Activated CD4-positive, alpha-beta T cell treated with anti-CD3 and anti-CD28 coated beads, Interleukin-2, amount 10 ng/mL, durations not matched to agents 7 days and 5 days (primary cell): ENCODE measurements around the gene CECR2. TPM values are rescaled to one million over a fixed set of nuclear protein-coding genes. Genes with fewer than 3 reads are reported as not detected.

Source experiments
- CTCF ChIA-PET: fragments of 350-600 bp; sonication (Branson Sonifier 250); formaldehyde crosslinking; loops from one replicate; lab custom pipeline; 2021; ENCODE audit warnings: antibody characterized with exemption; lab: Charles Lee
- POLR2A ChIA-PET: fragments of 350-600 bp; sonication (Branson Sonifier 250); formaldehyde crosslinking; loops from one replicate; lab custom pipeline; 2021; ENCODE audit warnings: antibody characterized with exemption; lab: Charles Lee
- DNase-seq: peaks from one replicate; pipeline ENCODE4 v3.0.0-alpha.2; 2020
- H3K27ac Mint-ChIP-seq: one replicate; pipeline ENCODE4 v1.8.0; 2021; ENCODE audit warnings: mild to moderate bottlenecking, moderate library complexity, mixed read lengths
- H3K27me3 Mint-ChIP-seq: one replicate; pipeline ENCODE4 v1.8.0; 2021; ENCODE audit warnings: mixed read lengths
- H3K36me3 Mint-ChIP-seq: one replicate; pipeline ENCODE4 v1.8.0; 2021; ENCODE audit warnings: low read depth, mixed read lengths
- H3K4me1 Mint-ChIP-seq: one replicate; pipeline ENCODE4 v1.8.0; 2021; ENCODE audit warnings: mixed read lengths
- H3K4me3 Mint-ChIP-seq: one replicate; pipeline ENCODE4 v1.8.0; 2021; ENCODE audit warnings: mild to moderate bottlenecking, moderate library complexity, mixed read lengths
- H3K9me3 Mint-ChIP-seq: one replicate; pipeline ENCODE4 v1.8.0; 2021; ENCODE audit warnings: mixed read lengths
- total RNA-seq, 2 experiments: library from RNA; stranded (reverse); gene quantifications; one replicate each; pipeline ENCODE4 v1.2.3, GENCODE V29; 2021

CECR2 gene
- total RNA-seq, result under 1 TPM in 1 of 2 experiments, not detected in 1; 0.15 TPM

- Mint-ChIP-seq H3K27me3 (peaks cover 63% of the 10 kb centered on the region), H3K36me3 (peaks cover 2% of the 10 kb centered on the region), H3K27ac (peak within 1 kb of the TSS; percentile 33), H3K4me1 (peaks cover 26% of the 10 kb centered on the region), H3K9me3 (no peaks in the 10 kb centered on the region), H3K4me3 (peak within 1 kb of the TSS; percentile 60)
- peak; percentile 9 for DNase-seq
- ChIA-PET CTCF (no interaction called here), POLR2A (no interaction called here)
These were observed at the start of gene CECR2 for GRCh38 chr22:17369439-17370025. Gene CECR2, plus strand, starts transcription at chr22:17369460. Its CDS starts 324 bp downstream, at chr22:17369784.

GRCh38 chr22:17319546-17319945, 49.7 kb upstream of the CECR2 start:
- Mint-ChIP-seq H3K27ac (no peak overlapping the region), H3K4me3 (no peak overlapping the region), H3K36me3 (no peaks in the 10 kb centered on the region), H3K27me3 (peaks cover 5% of the 10 kb centered on the region), H3K4me1 (no peaks in the 10 kb centered on the region), H3K9me3 (peaks cover 2% of the 10 kb centered on the region)
- CTCF ChIA-PET, result interaction anchor here (0.9 to 3.0 kb wide), 5 partner anchors 12 to 147 kb away, joined by 3 to 14 read pairs (median 5); no protein-coding TSS in a partner anchor
- POLR2A ChIA-PET, result no interaction called here
- DNase-seq, result no peak

- ChIA-PET POLR2A (no interaction called here), CTCF (interaction anchor here (0.6 kb wide), 1 partner anchor 248 kb away, joined by 4 read pairs; no protein-coding TSS in a partner anchor)
- no peaks in the 10 kb centered on the region for H3K36me3 Mint-ChIP-seq
- H3K4me3 Mint-ChIP-seq, result no peak overlapping the region
- H3K27ac Mint-ChIP-seq, result no peak overlapping the region
- no peak for DNase-seq
- H3K27me3 Mint-ChIP-seq, result peaks cover 5% of the 10 kb centered on the region
- peaks cover 2% of the 10 kb centered on the region for H3K9me3 Mint-ChIP-seq
- H3K4me1 Mint-ChIP-seq, result no peaks in the 10 kb centered on the region
These were observed 46.7 kb upstream of the CECR2 start for GRCh38 chr22:17322511-17322910.

GRCh38 chr22:17331690-17332089, 37.6 kb upstream of the CECR2 start:
- POLR2A ChIA-PET, result no interaction called here
- H3K27me3 Mint-ChIP-seq, result no peaks in the 10 kb centered on the region
- no peaks in the 10 kb centered on the region for H3K4me1 Mint-ChIP-seq
- no peak overlapping the region for H3K27ac Mint-ChIP-seq
- H3K4me3 Mint-ChIP-seq, result no peak overlapping the region
- DNase-seq, result no peak
- H3K36me3 Mint-ChIP-seq, result no peaks in the 10 kb centered on the region
- no peaks in the 10 kb centered on the region for H3K9me3 Mint-ChIP-seq
- CTCF ChIA-PET, result no interaction called here

- Mint-ChIP-seq H3K4me1 (no peaks in the 10 kb centered on the region), H3K27ac (no peak overlapping the region), H3K36me3 (no peaks in the 10 kb centered on the region), H3K27me3 (no peaks in the 10 kb centered on the region), H3K9me3 (no peaks in the 10 kb centered on the region), H3K4me3 (no peak overlapping the region)
- no peak for DNase-seq
- ChIA-PET POLR2A (no interaction called here), CTCF (no interaction called here)
These were observed 37.0 kb upstream of the CECR2 start for GRCh38 chr22:17332109-17332800.

- DNase-seq, result no peak
- Mint-ChIP-seq H3K4me3 (no peak overlapping the region), H3K27ac (no peak overlapping the region), H3K9me3 (no peaks in the 10 kb centered on the region), H3K27me3 (peaks cover 7% of the 10 kb centered on the region), H3K36me3 (no peaks in the 10 kb centered on the region), H3K4me1 (no peaks in the 10 kb centered on the region)
- ChIA-PET POLR2A (no interaction called here), CTCF (interaction anchor here (1.3 kb wide), 1 partner anchor 138 kb away, joined by 4 read pairs; no protein-coding TSS in a partner anchor)
These were observed 35.2 kb upstream of the CECR2 start for GRCh38 chr22:17334059-17334458.

GRCh38 chr22:17334983-17335382, 34.3 kb upstream of the CECR2 start:
- no peaks in the 10 kb centered on the region for H3K9me3 Mint-ChIP-seq
- CTCF ChIA-PET, result interaction anchor here (0.6 to 1.3 kb wide), 4 partner anchors 32 to 246 kb away, joined by 3 to 4 read pairs (median 3); no protein-coding TSS in a partner anchor
- peaks cover 10% of the 10 kb centered on the region for H3K27me3 Mint-ChIP-seq
- H3K27ac Mint-ChIP-seq, result no peak overlapping the region
- DNase-seq, result no peak
- no peak overlapping the region for H3K4me3 Mint-ChIP-seq
- POLR2A ChIA-PET, result interaction anchor here (0.6 kb wide), 1 partner anchor 162 kb away, joined by 3 read pairs; no protein-coding TSS in a partner anchor
- no peaks in the 10 kb centered on the region for H3K36me3 Mint-ChIP-seq
- H3K4me1 Mint-ChIP-seq, result no peaks in the 10 kb centered on the region

- ChIA-PET POLR2A (no interaction called here), CTCF (interaction anchor here (0.6 kb wide), 1 partner anchor 29 kb away, joined by 3 read pairs; no protein-coding TSS in a partner anchor)
- peaks cover 10% of the 10 kb centered on the region for H3K27me3 Mint-ChIP-seq
- DNase-seq, result no peak
- H3K4me1 Mint-ChIP-seq, result no peaks in the 10 kb centered on the region
- no peak overlapping the region for H3K4me3 Mint-ChIP-seq
- no peaks in the 10 kb centered on the region for H3K9me3 Mint-ChIP-seq
- H3K27ac Mint-ChIP-seq, result no peak overlapping the region
- no peaks in the 10 kb centered on the region for H3K36me3 Mint-ChIP-seq
These were observed 33.2 kb upstream of the CECR2 start for GRCh38 chr22:17336061-17336460.

GRCh38 chr22:17337639-17338038, 31.6 kb upstream of the CECR2 start:
- no peak overlapping the region for H3K27ac Mint-ChIP-seq
- H3K4me3 Mint-ChIP-seq, result no peak overlapping the region
- no peak for DNase-seq
- ChIA-PET POLR2A (no interaction called here), CTCF (interaction anchor here (1.0 kb wide), 1 partner anchor 9 kb away, joined by 3 read pairs; no protein-coding TSS in a partner anchor)
- H3K9me3 Mint-ChIP-seq, result no peaks in the 10 kb centered on the region
- H3K4me1 Mint-ChIP-seq, result no peaks in the 10 kb centered on the region
- peaks cover 10% of the 10 kb centered on the region for H3K27me3 Mint-ChIP-seq
- no peaks in the 10 kb centered on the region for H3K36me3 Mint-ChIP-seq

GRCh38 chr22:17339095-17339693, 30.1 kb upstream of the CECR2 start:
- Mint-ChIP-seq H3K27ac (no peak overlapping the region), H3K4me3 (no peak overlapping the region), H3K4me1 (no peaks in the 10 kb centered on the region), H3K36me3 (no peaks in the 10 kb centered on the region), H3K9me3 (no peaks in the 10 kb centered on the region), H3K27me3 (peaks cover 10% of the 10 kb centered on the region)
- no peak for DNase-seq
- ChIA-PET CTCF (interaction anchor here (1.4 kb wide), 1 partner anchor 22 kb away, joined by 3 read pairs; no protein-coding TSS in a partner anchor), POLR2A (no interaction called here)

- no peaks in the 10 kb centered on the region for H3K36me3 Mint-ChIP-seq
These were observed 26.9 kb upstream of the CECR2 start for GRCh38 chr22:17342361-17342760.

GRCh38 chr22:17343766-17344165, 25.5 kb upstream of the CECR2 start:
- no peak for DNase-seq
- H3K36me3 Mint-ChIP-seq, result no peaks in the 10 kb centered on the region
- POLR2A ChIA-PET, result no interaction called here
- H3K27me3 Mint-ChIP-seq, result peaks cover 3% of the 10 kb centered on the region
- CTCF ChIA-PET, result interaction anchor here (1.1 kb wide), 1 partner anchor 16 kb away, joined by 3 read pairs; no protein-coding TSS in a partner anchor
- H3K9me3 Mint-ChIP-seq, result no peaks in the 10 kb centered on the region
- H3K27ac Mint-ChIP-seq, result no peak overlapping the region
- H3K4me1 Mint-ChIP-seq, result no peaks in the 10 kb centered on the region
- no peak overlapping the region for H3K4me3 Mint-ChIP-seq

More at GRCh38 chr22:17342361-17342760, 26.9 kb upstream of the CECR2 start:
- no peaks in the 10 kb centered on the region for H3K9me3 Mint-ChIP-seq
- no peak overlapping the region for H3K27ac Mint-ChIP-seq
- ChIA-PET CTCF (interaction anchor here (0.6 kb wide), 1 partner anchor 20 kb away, joined by 3 read pairs; no protein-coding TSS in a partner anchor), POLR2A (no interaction called here)
- H3K4me1 Mint-ChIP-seq, result no peaks in the 10 kb centered on the region
- H3K4me3 Mint-ChIP-seq, result no peak overlapping the region
- peaks cover 10% of the 10 kb centered on the region for H3K27me3 Mint-ChIP-seq
- no peak for DNase-seq
